Stomach (tissue), 4 donors: ENCODE measurements around the gene DUSP18.

Source experiments
- CTCF ChIP-seq, 7 experiments: fragments of 450-650 bp in 4 of 7; fragments of 200-600 bp in 3 of 7; sonication (generic) in 3 of 7; IDR thresholded peaks; one replicate each; pipeline ENCODE4 v1.5.1; 2016 to 2019; ENCODE audit warnings: antibody characterized with exemption in 7 of 7, control low read depth in 2 of 7, mild to moderate bottlenecking in 1 of 7
- EP300 ChIP-seq: sonication (generic); formaldehyde crosslinking; IDR thresholded peaks from one replicate; pipeline ENCODE4 v1.6.1; 2017; ENCODE audit warnings: antibody characterized with exemption
- POLR2A ChIP-seq, 4 donors: fragments of 450-650 bp; IDR thresholded peaks; one replicate each; pipeline ENCODE4 v1.6.1; 2016; ENCODE audit warnings: antibody characterized with exemption in 4 of 4, control low read depth in 2 of 4, mild to moderate bottlenecking in 1 of 4, moderate library complexity in 1 of 4
- POLR2AphosphoS5 ChIP-seq, 3 donors: sonication (generic); formaldehyde crosslinking; IDR thresholded peaks; one replicate each; pipeline ENCODE4 v1.6.1; 2016; ENCODE audit warnings: antibody characterized with exemption in 3 of 3

- TF ChIP-seq CTCF (IDR thresholded peaks at IDR 0.05) (no peak), POLR2AphosphoS5 (IDR thresholded peaks at IDR 0.05) (no peak), POLR2A (IDR thresholded peaks at IDR 0.05) (no peak), EP300 (no peak)
Measured at GRCh38 chr22:30627471-30627870, 40.2 kb downstream of the DUSP18 start.
